Thyroid gland (tissue), 4 donors: ENCODE results near the gene STAT1.
"Not testable (repeated sequence)": the region's sequence is repeated elsewhere in the genome, so short reads cannot be mapped to it uniquely, and the experiment has no call there.

Experiments
- CTCF ChIP-seq, 6 experiments: fragments of 200-600 bp in 3 of 6; fragments of 450-650 bp in 3 of 6; sonication (generic) in 3 of 6; IDR thresholded peaks; one replicate each; pipeline ENCODE4 v1.5.1; 2016 to 2019; ENCODE audit warnings: antibody characterized with exemption in 6 of 6, mild to moderate bottlenecking in 2 of 6, inconsistent platforms in 1 of 6, moderate library complexity in 1 of 6
- POLR2A ChIP-seq, 2 donors: fragments of 450-650 bp; IDR thresholded peaks; one replicate each; pipeline ENCODE4 v1.6.1; 2017; ENCODE audit warnings: antibody characterized with exemption in 2 of 2, mild to moderate bottlenecking in 2 of 2, moderate library complexity in 1 of 2

GRCh38 chr2:190961117-190961516 lies 52.9 kb downstream of the STAT1 start:
- not testable (repeated sequence) for TF ChIP-seq POLR2A, CTCF (IDR thresholded peaks at IDR 0.05)
